ENCODE data around the gene FLVCR2. TPM values are rescaled to one million over a fixed set of nuclear protein-coding genes. Genes with fewer than 3 reads are reported as not detected.
"Not testable (repeated sequence)": the region's sequence is repeated elsewhere in the genome, so short reads cannot be mapped to it uniquely, and the experiment has no call there.

The FLVCR2 gene
- polyA plus RNA-seq, 4 donors: 5.3 to 7.5 (median 5.5) TPM

DNA sequence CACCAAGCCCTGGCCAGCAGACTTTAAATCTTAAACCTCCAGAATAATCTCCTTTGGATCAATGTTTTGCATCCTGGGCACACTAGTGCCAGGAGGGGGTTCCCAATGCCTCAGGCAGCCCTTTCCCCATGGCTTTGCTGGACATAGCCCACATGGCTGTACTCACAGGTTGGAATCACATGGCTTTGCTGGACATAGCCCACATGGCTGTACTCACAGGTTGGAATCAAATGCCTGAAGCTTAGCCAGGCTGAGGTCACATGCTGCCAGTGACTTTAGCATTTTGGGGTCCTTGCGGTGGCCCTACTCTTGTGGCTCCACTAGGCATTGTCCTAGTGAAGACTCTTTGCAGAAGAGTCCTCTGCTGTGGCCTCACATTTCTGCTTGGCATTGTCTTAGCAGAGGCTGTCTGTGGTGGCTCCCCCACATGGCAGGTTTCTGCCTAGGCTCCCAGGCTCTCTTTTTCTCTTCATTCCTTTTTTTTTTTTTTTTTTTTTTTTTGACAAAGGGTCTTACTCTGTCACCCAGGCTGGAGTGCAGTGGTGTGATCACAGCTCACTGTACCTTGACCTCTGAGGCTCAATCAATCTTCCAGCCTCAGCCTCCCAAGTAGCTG, 13.0 kb downstream of the FLVCR2 start:
- DNase-seq (ENCODE audit: low read depth in 4 of 4, low spot score in 3 of 4): no peak

DNA sequence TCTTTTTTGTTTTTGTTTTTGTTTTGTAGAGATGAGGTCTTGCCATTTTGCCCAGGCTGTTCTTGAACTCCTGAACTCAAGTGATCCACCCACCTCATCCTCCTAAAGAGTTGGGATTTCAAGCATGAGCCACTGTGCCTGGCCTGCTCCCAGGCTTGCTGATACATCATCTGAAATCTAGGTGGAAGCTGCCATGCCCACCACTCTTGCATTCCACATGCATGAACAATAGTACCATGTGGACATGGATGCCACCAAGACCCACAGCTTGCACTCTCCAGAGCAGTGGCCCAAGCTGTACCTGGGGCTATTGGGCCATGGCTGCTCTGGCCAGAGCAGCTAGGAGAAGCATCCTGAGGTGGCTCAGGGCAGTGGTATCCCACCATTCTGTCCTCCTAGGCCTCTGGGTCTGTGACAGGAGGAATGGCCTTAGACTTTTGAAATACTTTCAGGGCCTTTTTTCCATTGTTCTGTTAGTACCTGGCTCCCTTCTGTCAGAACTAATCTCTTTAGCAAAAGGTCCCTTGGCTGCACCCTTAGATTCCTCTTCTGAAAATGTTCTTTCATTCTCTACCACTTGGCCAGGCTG, 13.7 kb downstream of the FLVCR2 start:
- DNase-seq (ENCODE audit: low read depth in 4 of 4, low spot score in 3 of 4): no peak

DNA sequence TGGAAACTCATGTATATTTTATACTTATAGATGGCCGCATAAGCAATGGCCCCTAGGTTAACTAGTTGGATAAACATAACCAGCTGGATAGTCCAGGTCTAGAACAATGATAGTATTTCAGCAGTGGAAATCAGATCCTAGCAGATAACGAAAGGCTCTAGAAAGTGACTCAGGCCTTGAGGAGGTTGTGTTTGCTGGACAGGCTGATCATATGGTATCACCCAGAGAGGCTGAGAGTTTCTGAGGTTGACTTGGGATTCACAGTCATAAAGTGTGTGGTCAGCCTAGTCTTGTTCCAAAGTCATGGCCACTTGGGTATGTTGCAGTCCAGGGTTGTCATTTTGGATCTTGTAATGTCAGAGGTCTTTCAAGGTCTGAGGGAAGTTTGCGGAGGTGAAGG, 16.8 kb downstream of the FLVCR2 start:
- no peak for DNase-seq (ENCODE audit: low read depth in 4 of 4, low spot score in 3 of 4)

- DNase-seq (ENCODE audit: low read depth in 4 of 4, low spot score in 3 of 4): no peak
Observed at GRCh38 chr14:75597149-75597548, 18.7 kb downstream of the FLVCR2 start.

DNA sequence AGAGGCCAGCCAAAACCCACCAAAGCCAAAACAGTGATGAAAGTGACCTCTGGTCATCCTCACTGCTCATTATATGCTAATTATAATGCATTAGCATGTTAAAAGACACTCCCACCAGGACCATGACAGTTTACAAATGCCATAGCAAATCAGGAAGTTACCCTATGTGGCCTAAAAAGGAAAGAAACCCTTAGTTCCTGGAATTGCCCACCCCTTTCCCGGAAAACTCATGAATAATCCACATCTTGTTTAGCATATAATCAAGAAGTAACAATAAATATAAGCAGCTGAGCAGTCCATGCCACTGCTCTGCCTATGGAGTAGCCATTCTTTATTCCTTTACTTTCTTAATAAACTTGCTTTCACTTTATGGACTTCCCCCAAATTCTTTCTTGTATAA, 21.7 kb downstream of the FLVCR2 start:
- DNase-seq (ENCODE audit: low read depth in 4 of 4, low spot score in 3 of 4): not testable (repeated sequence)

- not testable (repeated sequence) for DNase-seq (ENCODE audit: low read depth in 4 of 4, low spot score in 3 of 4)
Observed at GRCh38 chr14:75601061-75601460, 22.6 kb downstream of the FLVCR2 start.

DNA sequence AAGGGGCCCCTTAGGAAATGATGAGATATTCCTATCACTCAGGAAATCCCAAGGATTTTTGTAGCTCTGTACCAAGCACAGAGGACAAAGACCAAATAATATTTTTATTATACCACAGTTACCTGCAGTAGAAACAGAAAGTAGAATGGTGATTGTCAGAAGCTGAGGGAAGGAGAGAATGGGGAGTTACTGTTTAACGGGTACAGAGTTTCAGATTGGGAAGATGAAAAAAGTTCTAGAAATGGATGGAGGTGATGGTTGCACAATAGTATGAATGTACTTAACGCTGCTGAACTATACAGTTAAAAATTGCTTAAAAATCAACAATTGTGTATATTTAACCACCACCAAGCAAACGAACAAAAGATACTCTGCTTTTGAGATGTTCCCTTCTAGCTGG, 24.1 kb downstream of the FLVCR2 start:
- no peak for DNase-seq (ENCODE audit: low read depth in 4 of 4, low spot score in 3 of 4)

GRCh38 chr14:75604979-75605851, 26.8 kb downstream of the FLVCR2 start:
- DNase-seq (ENCODE audit: low read depth in 4 of 4, low spot score in 3 of 4): peak; percentile 10 to 25 (median 16)

GRCh38 chr14:75605916-75606315, 27.5 kb downstream of the FLVCR2 start:
- peak in 1 of 4 donors; percentile 4 for DNase-seq (ENCODE audit: low read depth in 4 of 4, low spot score in 3 of 4)

- DNase-seq (ENCODE audit: low read depth in 4 of 4, low spot score in 3 of 4): no peak
Observed at GRCh38 chr14:75607044-75607443, 28.6 kb downstream of the FLVCR2 start.

GRCh38 chr14:75607842-75608640, 29.6 kb downstream of the FLVCR2 start:
- no peak for DNase-seq (ENCODE audit: low read depth in 4 of 4, low spot score in 3 of 4)

- no peak for DNase-seq (ENCODE audit: low read depth in 4 of 4, low spot score in 3 of 4)
Observed at GRCh38 chr14:75609116-75609515, 30.7 kb downstream of the FLVCR2 start.

DNA sequence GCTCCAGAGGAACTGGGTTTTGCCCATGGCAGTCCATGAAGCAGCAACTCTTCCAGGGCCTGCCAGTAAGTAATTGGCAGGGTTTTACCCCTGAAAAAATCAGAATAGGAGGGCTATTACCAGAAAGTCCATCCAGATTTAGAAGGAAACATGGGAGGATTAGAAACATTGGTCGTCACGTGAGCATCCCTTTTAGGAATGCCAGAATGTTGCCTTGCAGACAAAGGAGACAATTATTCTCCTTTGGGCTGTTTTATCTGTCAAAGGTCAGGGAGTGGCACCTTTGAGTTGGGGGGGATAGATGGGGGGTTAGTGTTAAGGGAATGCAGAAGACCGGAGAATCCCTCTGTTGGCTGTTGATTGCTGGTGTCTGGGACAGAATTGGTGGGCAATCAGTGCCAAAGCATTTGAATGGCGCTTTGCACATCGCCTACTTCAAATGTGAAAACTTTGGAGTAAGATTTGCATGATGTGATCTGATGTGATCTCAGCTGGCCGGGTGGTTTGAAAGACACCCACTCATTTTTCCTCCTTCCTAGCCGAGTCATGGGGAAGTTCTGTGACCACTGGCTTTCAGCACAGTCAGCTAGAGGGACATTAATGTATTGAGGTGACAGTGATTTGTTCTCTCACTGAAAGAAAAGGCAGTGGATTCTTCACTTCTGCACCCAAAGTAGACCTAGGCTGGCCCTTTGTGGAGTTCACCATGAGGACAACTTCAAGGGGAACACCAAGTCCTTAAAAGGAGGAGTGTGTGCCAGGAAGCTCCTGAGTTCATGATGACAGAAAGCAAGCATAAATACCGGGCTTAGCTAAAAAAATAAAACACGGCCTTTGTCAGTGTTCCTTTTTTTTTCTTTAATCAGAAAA, 31.4 kb downstream of the FLVCR2 start:
- DNase-seq (ENCODE audit: low read depth in 4 of 4, low spot score in 3 of 4): no peak

GRCh38 chr14:75610834-75611233, 32.4 kb downstream of the FLVCR2 start:
- DNase-seq (ENCODE audit: low read depth in 4 of 4, low spot score in 3 of 4): no peak

- DNase-seq (ENCODE audit: low read depth in 4 of 4, low spot score in 3 of 4): no peak
Observed at GRCh38 chr14:75612157-75612556, 33.7 kb downstream of the FLVCR2 start.

GRCh38 chr14:75614179-75614578, 35.8 kb downstream of the FLVCR2 start:
- no peak for DNase-seq (ENCODE audit: low read depth in 4 of 4, low spot score in 3 of 4)

- no peak for DNase-seq (ENCODE audit: low read depth in 4 of 4, low spot score in 3 of 4)
Observed at GRCh38 chr14:75615200-75615599, 36.8 kb downstream of the FLVCR2 start.

GRCh38 chr14:75619548-75619947, 41.1 kb downstream of the FLVCR2 start:
- no peak for DNase-seq (ENCODE audit: low read depth in 4 of 4, low spot score in 3 of 4)

- DNase-seq (ENCODE audit: low read depth in 4 of 4, low spot score in 3 of 4): no peak
Observed at GRCh38 chr14:75625034-75625433, 46.6 kb downstream of the FLVCR2 start.

GRCh38 chr14:75626396-75626795, 48.0 kb downstream of the FLVCR2 start:
- no peak for DNase-seq (ENCODE audit: low read depth in 4 of 4, low spot score in 3 of 4)
